Endothelial cell of umbilical vein (primary cell): ENCODE results near the gene RPL31. TPM values are rescaled to one million over a fixed set of nuclear protein-coding genes. Genes with fewer than 3 reads are reported as not detected.

Experiments
- BruUV-seq: library from RNA; stranded (reverse); fragments of 400-500 nt; replicated peaks from 2 replicates; lab custom pipeline; 2021; lab: Mats Ljungman, UMichigan
- CTCF ChIA-PET: fragments of 300-600, 350-600 bp; sonication (Branson Sonifier 250); formaldehyde crosslinking; loops from one replicate; lab custom pipeline; 2021; ENCODE audit warnings: antibody characterized with exemption, inconsistent platforms; lab: Charles Lee
- POLR2A ChIA-PET: fragments of 300-600, 350-600 bp; sonication (Branson Sonifier 250); formaldehyde crosslinking; loops from one replicate; lab custom pipeline; 2021; ENCODE audit warnings: antibody characterized with exemption, inconsistent platforms; lab: Charles Lee
- DNase-seq: peaks from one replicate; pipeline ENCODE4 v3.0.0-alpha.2; 2011; ENCODE audit warnings: low read depth, low spot score
- FAIRE-seq: peaks from 2 replicates; lab custom pipeline; 2011; peaks lifted over from hg19 to GRCh38; lab: Jason Lieb, UNC
- H2AFZ ChIP-seq: 2 replicates; pipeline ENCODE4 v1.6.0; 2012; ENCODE audit warnings: low read depth, low read length, control low read depth, inconsistent platforms
- H3K27ac ChIP-seq: 2 replicates; pipeline ENCODE4 v1.5.1; 2011; ENCODE audit warnings: low read depth, mild to moderate bottlenecking, control low read depth, low read length, moderate library complexity; ENCODE audit not compliant: insufficient read depth
- H3K27me3 ChIP-seq, 2 experiments: 2 replicates each; pipeline versions ENCODE4 v1.6.0 to v1.6.1; 2011; ENCODE audit warnings: low read length in 2 of 2, mixed read lengths in 1 of 2; ENCODE audit not compliant: control insufficient read depth in 2 of 2, insufficient read depth in 2 of 2
- H3K36me3 ChIP-seq, 2 experiments: 2 replicates in 1 of 2; 3 replicates in 1 of 2; pipeline ENCODE4 v1.5.1; 2011; ENCODE audit warnings: low read length in 2 of 2, mild to moderate bottlenecking in 1 of 2, moderate library complexity in 1 of 2; ENCODE audit not compliant: control insufficient read depth in 2 of 2, insufficient read depth in 2 of 2; ENCODE audit errors: extremely low read depth in 1 of 2
- H3K4me1 ChIP-seq: 3 replicates; pipeline ENCODE4 v1.5.1; 2011; ENCODE audit warnings: mild to moderate bottlenecking, low read length; ENCODE audit not compliant: control insufficient read depth, insufficient read depth; ENCODE audit errors: extremely low read depth
- H3K4me2 ChIP-seq: 2 replicates; pipeline ENCODE4 v1.6.1; 2011; ENCODE audit warnings: low read length, control low read depth, mixed read lengths; ENCODE audit not compliant: insufficient read depth
- H3K4me3 ChIP-seq, 3 experiments: fragments of 200-600 bp in 1 of 3; sonication (generic), shearing (Covaris generic) in 1 of 3; replicated peaks in 1 of 3; 2 replicates each; pipeline ENCODE4 v1.5.1; 2011 to 2016; ENCODE audit warnings: control low read depth in 3 of 3, low read length in 3 of 3, mild to moderate bottlenecking in 2 of 3, inconsistent platforms in 1 of 3, low read depth in 1 of 3, moderate library complexity in 1 of 3; ENCODE audit not compliant: insufficient read depth in 1 of 3
- H3K79me2 ChIP-seq: 2 replicates; pipeline ENCODE4 v1.6.0; 2012; ENCODE audit warnings: low read length, inconsistent platforms; ENCODE audit not compliant: control insufficient read depth, insufficient read depth
- H3K9ac ChIP-seq: replicated peaks from 2 replicates; pipeline ENCODE3; 2011; ENCODE audit warnings: low read length, control low read depth; ENCODE audit not compliant: insufficient read depth; ENCODE audit errors: extremely low read depth
- H3K9me1 ChIP-seq: replicated peaks from 3 replicates; pipeline ENCODE4 v1.6.0; 2011; ENCODE audit warnings: mild to moderate bottlenecking, low read length; ENCODE audit not compliant: control insufficient read depth, insufficient read depth; ENCODE audit errors: extremely low read depth
- H3K9me3 ChIP-seq: replicated peaks from 2 replicates; pipeline ENCODE4 v1.5.1; 2012; ENCODE audit warnings: low read length, inconsistent platforms; ENCODE audit not compliant: control insufficient read depth, insufficient read depth
- H4K20me1 ChIP-seq: replicated peaks from 2 replicates; pipeline ENCODE3; 2011; ENCODE audit warnings: mild to moderate bottlenecking, low read length; ENCODE audit not compliant: control insufficient read depth, insufficient read depth; ENCODE audit errors: extremely low read depth
- CTCF ChIP-seq, 2 donors: IDR thresholded peaks; 1 replicate in 1 of 2; 2 replicates in 1 of 2; pipeline ENCODE4 v1.5.1; 2011; ENCODE audit warnings: low read length in 2 of 2, mild to moderate bottlenecking in 2 of 2, moderate library complexity in 2 of 2, control low read depth in 1 of 2, inconsistent platforms in 1 of 2, low read depth in 1 of 2; ENCODE audit not compliant: insufficient read depth in 1 of 2; ENCODE audit errors: extremely low read depth in 1 of 2
- EZH2 ChIP-seq: IDR thresholded peaks from 2 replicates; pipeline ENCODE4 v1.6.1; 2012; ENCODE audit warnings: borderline replicate concordance, low read depth, mild to moderate bottlenecking, moderate library complexity, low read length, inconsistent platforms; ENCODE audit not compliant: severe bottlenecking
- FOS ChIP-seq: IDR thresholded peaks from 2 replicates; pipeline ENCODE4 v1.6.1; 2011; ENCODE audit warnings: mild to moderate bottlenecking, low read length, moderate library complexity, borderline replicate concordance; ENCODE audit not compliant: insufficient read depth
- GATA2 ChIP-seq: IDR thresholded peaks from 2 replicates; pipeline ENCODE4 v1.7.0; 2011; ENCODE audit warnings: low read depth, mild to moderate bottlenecking, moderate library complexity, mixed read lengths, low read length; ENCODE audit not compliant: insufficient read length, insufficient read depth
- JUN ChIP-seq: IDR thresholded peaks from 2 replicates; pipeline ENCODE4 v1.6.1; 2011; ENCODE audit warnings: borderline replicate concordance, low read depth; ENCODE audit not compliant: insufficient read length, insufficient read depth
- MAX ChIP-seq: IDR thresholded peaks from 2 replicates; pipeline ENCODE4 v1.6.1; 2011; ENCODE audit not compliant: insufficient read depth, insufficient read length
- MYC ChIP-seq: IDR thresholded peaks from one replicate; pipeline ENCODE4 v1.6.1; 2011; ENCODE audit warnings: mild to moderate bottlenecking, low read depth, low read length
- POLR2A ChIP-seq: IDR thresholded peaks from 2 replicates; pipeline ENCODE4 v1.6.1; 2012; ENCODE audit warnings: low read depth, mild to moderate bottlenecking, control low read depth, low read length
- POLR2AphosphoS5 ChIP-seq: IDR thresholded peaks from 2 replicates; pipeline ENCODE4 v1.6.1; 2012; ENCODE audit warnings: low read depth, mild to moderate bottlenecking, control low read depth, low read length, moderate library complexity; ENCODE audit not compliant: insufficient read depth
- dilution Hi-C: fragments of 300-500 bp; cut with MboI; formaldehyde crosslinking; loops from one replicate; pipeline ENCODE4 v1.15.0; 2019; ENCODE audit warnings: low sequenced_read_pairs; ENCODE audit not compliant: extremely low pct_ligation_motif_present
- intact Hi-C: fragments of 100-400 bp; cut with micrococcal nuclease; formaldehyde crosslinking; loops from one replicate; pipeline ENCODE4 v1.10.0; 2022
- polyA plus RNA-seq, 4 experiments: library from polyadenylated mRNA; depleted of rRNA in 3 of 4; stranded (reverse) in 3 of 4; unstranded in 1 of 4; fragments of >200 nt; gene quantifications; 2 replicates each; pipeline versions ENCODE4 v1.2.1 to v1.2.3, GENCODE V29; 2011 to 2012; ENCODE audit warnings: missing spikeins in 1 of 4
- total RNA-seq: library from RNA; stranded (reverse); gene quantifications from 2 replicates; pipeline ENCODE4 v1.2.3, GENCODE V29; 2021

RPL31 gene
- total and polyA plus RNA-seq, 2 donors (not counting 3 experiments of a cell fraction or from before 2014, with no cell fraction given) = 1,137 to 1,355 TPM

- H3K27ac ChIP-seq = no peak overlapping the region
- intact Hi-C loops (loop anchor here (10.0 kb wide), 1 partner anchor 565 kb away; no protein-coding TSS in a partner anchor), dilution Hi-C loops (no loop called here)
- ChIA-PET POLR2A (no interaction called here), CTCF (no interaction called here)
- H3K27me3 ChIP-seq = no peaks in the 10 kb centered on the region
- FAIRE-seq (no peak), DNase-seq (no peak)
- no peak overlapping the region for H3K9ac ChIP-seq
- H2AFZ ChIP-seq = no peak overlapping the region
- H3K4me1 ChIP-seq = no peaks in the 10 kb centered on the region
- no peak overlapping the region for H3K4me3 ChIP-seq
- peaks cover 2 to 29% of the 10 kb centered on the region in 2 experiments for H3K36me3 ChIP-seq
- BruUV-seq = no TSS peak
- H3K79me2 ChIP-seq = no peaks in the 10 kb centered on the region
- TF ChIP-seq JUN (no peak), MAX (no peak), EZH2 (no peak), MYC (no peak), GATA2 (no peak), FOS (no peak), POLR2A (no peak), CTCF (IDR thresholded peaks at IDR 0.05; ENCODE audit: extremely low read depth in 1 of 2, insufficient read depth in 1 of 2, low read depth in 1 of 2, low read length in 2 of 2) (no peak), POLR2AphosphoS5 (no peak)
- H3K9me1 ChIP-seq = no peaks in the 10 kb centered on the region
- H4K20me1 ChIP-seq = no peaks in the 10 kb centered on the region
- H3K9me3 ChIP-seq = no peaks in the 10 kb centered on the region
- no peak overlapping the region for H3K4me2 ChIP-seq
These were observed 12.4 kb upstream of the RPL31 start for GRCh38 chr2:100989666-100990065.
